GM19239 (cell line): Measurements from ENCODE around the gene TMEM235.
"Not testable (repeated sequence)": the region's sequence is repeated elsewhere in the genome, so short reads cannot be mapped to it uniquely, and the experiment has no call there.

Experiments
- DNase-seq: peaks from one replicate; pipeline ENCODE4 v3.0.0; 2011; ENCODE audit warnings: low spot score; ENCODE audit not compliant: insufficient read length
- FAIRE-seq: peaks from 2 replicates; lab custom pipeline; 2011; peaks lifted over from hg19 to GRCh38; lab: Jason Lieb, UNC

TMEM235 gene

DNA sequence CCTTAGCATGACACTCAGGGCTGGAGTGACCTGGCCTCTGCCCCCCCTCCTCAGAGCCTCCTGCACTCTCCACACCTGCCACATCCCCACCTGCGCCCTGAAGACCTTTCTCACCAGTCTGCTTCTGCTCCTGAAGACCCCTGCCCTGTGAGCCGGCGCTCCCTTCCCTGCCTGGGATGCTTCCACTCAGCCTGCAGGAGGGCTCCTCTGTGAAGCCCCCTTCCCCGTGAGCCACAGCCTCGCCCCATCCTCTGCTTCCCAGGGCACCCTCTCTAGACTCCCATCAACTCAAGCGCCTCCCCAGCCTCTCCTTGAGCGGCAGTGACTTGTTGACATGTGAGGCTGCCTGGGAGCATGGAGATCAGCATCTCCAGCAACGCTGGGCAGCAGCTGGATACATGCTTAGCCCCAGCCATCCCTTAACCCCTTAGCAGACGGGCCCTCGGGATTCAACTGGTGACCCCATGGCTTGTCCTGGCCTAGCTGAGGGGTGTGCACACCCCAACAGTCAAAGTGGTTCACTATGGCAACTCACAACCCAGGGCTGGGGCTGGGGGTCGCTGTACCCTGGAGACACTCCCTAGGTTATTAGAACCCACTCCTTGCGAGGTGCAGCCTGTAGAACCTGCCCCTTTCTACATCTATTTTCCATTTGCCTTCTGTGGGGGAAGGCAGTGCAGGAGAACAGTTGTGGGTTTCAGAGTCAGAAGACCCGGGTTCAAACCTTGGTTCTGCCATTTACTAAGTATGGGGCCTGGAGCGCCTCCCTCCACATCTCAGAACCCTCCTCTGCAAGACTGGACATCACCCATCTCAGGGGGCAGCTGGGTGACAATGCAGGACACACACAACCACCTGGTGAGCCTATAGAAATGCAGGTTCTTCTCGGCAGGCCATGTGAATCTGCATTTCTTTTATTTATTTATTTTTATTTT is 21.5 kb downstream of the TMEM235 start:
- no peak for FAIRE-seq

GRCh38 chr17:78253636-78253945 is 22.2 kb downstream of the TMEM235 start:
- not testable (repeated sequence) for FAIRE-seq, DNase-seq

More for the DNA sequence above, 21.5 kb downstream of the TMEM235 start:
- DNase-seq = no peak

DNA sequence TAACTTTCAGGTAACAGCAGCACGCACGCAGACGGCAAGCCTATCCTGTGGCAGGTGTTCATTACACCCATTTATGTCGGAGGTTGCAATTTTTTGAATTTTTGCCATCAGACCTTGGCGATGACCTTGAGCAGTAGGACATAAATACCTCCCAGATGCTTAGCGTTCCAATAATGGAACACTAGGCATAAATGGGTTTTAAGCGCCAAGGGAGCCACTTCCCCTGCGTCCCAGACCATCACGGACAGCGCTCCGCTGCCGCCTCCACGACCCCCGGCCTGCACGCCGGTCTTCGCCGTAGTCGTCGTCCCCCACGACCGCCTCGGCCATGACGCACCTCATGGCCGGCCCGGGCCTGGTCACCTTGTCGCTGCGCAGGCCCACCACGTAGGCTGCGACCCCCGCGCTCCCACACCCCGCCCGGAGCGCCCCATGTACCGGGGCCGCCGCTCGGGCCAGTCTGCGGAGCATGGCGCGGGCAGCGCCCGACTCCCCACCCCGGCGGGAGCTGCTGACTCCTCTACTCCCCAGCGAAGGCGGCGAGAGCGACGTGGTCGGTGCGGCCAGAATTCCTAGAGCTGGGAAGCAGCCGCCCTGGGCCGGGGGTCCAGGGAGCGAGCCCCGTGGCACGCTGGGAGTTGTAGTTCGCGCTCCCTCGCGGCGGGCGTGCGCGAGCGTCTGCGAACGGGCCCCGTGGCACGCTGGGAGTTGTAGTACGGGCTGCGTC is 22.7 kb downstream of the TMEM235 start:
- no peak for DNase-seq

DNA sequence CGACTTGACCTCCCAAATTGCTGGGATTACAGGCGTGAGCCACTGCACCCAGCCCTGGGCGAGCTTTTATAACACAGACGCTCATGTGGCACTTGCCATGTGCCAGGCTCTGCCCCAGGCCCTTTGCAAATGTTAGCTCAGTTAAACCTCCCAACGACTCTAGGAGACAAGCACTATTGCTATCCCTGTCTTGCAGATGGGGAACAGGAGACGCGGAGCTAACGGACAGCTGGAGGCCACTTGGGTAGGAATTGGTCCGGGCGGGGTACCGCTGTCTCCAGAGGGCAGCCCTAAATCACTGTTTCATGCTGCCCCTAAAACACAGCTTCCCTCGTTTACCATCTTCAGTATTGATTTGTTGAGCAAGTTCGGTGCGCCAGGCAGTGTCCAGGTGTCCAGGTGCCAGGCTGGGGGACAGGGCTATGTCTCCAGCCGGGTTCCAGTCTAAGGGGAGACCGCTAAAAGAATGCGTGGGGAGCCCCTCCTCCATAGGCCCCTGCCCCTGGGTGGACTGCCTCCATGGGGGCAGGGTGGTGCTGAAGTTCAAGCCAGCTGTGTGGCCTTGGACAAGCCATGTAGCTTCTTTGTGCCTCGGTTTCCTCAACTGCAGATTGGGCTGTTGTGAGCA is 23.7 kb downstream of the TMEM235 start:
- DNase-seq = no peak
- no peak for FAIRE-seq

More for the DNA sequence above, 22.7 kb downstream of the TMEM235 start:
- peak; percentile 86 for FAIRE-seq

DNA sequence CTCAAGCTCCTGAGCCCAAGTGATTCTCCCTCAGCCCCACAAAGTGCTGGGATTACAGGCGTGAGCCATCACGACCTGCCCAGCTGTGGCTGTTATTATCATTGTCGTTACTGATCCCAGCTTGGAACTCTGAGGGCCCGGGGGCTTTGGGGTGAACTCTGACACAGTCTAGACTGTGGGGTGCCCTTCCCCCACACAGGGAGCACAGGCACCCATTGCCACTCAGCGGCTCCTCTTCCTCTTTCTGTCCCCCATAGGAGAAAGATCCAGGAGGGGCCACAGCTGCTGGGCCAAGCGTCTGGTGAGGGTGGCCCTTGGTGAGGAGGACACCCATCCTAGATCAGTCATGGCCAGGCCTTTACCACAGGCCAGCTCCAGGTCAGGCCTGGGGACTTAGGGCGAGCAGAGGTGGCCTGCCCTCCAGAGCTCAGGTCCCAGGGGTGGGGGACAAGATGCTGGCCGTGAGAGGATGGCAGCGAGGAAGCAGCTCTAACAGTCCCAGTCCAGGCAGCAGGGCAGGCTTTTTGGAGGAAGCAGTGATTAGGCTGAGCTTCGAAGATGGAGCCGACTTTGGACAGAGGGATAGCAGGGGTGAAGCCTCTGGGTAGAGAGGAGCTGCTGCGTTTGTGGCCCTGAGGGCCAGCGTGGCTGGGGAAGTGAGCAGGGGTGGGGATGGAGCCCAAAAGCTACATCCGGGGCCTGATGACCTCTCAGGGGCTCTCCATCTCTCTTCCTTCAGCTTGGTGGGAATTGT is 24.7 kb downstream of the TMEM235 start:
- DNase-seq = no peak
- no peak for FAIRE-seq

GRCh38 chr17:78256707-78257591 is 25.5 kb downstream of the TMEM235 start:
- DNase-seq (no peak), FAIRE-seq (no peak)

- DNase-seq (no peak), FAIRE-seq (peak; percentile 49)
Observed at GRCh38 chr17:78257810-78258322, 26.4 kb downstream of the TMEM235 start.

GRCh38 chr17:78258323-78259191 is 27.1 kb downstream of the TMEM235 start:
- FAIRE-seq (no peak), DNase-seq (no peak)

GRCh38 chr17:78259192-78259554 is 27.7 kb downstream of the TMEM235 start:
- DNase-seq (no peak), FAIRE-seq (no peak)

- peak; percentile 59 for FAIRE-seq
- no peak for DNase-seq
Observed at GRCh38 chr17:78263063-78263735, 31.8 kb downstream of the TMEM235 start.

DNA sequence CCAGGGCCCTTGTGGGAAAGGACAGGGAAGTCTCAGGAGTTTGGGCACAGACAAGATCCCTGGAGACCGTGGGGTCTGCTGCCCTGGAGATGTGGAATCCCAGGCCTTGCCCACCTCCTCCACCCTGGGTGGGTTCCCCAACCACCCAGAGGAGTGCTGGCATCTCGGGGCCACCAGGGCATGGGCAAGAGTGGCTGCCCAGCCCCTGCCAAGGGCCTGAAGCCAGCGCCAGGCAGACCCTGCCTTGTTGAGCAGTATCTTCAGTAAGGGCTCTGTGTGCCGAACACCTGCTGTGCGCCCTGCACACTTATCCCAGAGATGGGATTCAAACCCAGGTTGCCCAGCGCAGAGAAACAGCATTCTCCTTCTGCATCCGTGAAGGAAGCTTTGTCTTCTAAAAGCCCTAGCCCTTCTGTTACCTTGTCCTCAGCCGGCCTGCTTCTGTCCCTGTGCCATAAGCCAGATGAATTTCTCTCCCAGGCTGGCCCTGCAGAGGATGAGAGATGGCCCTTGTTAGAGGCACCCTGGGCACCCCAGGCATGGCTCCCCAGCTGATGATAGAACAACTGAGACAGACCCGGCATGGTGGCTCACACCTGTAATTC is 32.4 kb downstream of the TMEM235 start:
- FAIRE-seq (no peak), DNase-seq (no peak)

GRCh38 chr17:78264590-78264989 is 33.2 kb downstream of the TMEM235 start:
- DNase-seq (no peak), FAIRE-seq (no peak)

GRCh38 chr17:78265121-78265520 is 33.7 kb downstream of the TMEM235 start:
- no peak for FAIRE-seq
- no peak for DNase-seq

DNA sequence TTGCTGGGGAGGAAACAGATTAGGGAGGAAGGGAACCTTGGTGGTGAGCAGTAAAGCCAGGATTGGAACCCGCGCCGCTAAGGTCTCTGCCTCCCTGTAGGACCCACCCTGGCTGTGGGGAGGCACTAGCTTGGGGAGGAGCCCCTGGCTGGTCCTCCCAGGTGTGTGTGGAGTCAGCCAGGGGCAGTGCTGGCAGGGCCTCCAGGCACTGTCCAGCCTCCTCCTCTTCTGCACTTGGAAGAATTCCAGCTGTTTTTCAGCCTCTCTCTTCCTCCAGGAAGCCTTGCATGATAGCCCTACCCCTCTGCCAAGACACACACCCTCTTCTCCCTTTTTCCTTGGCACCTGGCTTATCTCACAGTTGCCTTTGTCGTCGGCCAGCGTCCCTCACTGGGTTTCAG is 34.8 kb downstream of the TMEM235 start:
- FAIRE-seq = no peak
- DNase-seq = no peak

- FAIRE-seq (no peak), DNase-seq (no peak)
Observed at GRCh38 chr17:78266771-78267170, 35.3 kb downstream of the TMEM235 start.

- no peak for DNase-seq
- no peak for FAIRE-seq
Observed at GRCh38 chr17:78267253-78268073, 36.0 kb downstream of the TMEM235 start.
